Loucy (cell line): ENCODE results near the gene PDILT.
"Not testable (repeated sequence)": the region's sequence is repeated elsewhere in the genome, so short reads cannot be mapped to it uniquely, and the experiment has no call there.

Experiments
- EZH2phosphoT487 ChIP-seq: fragments of 200-600 bp; IDR thresholded peaks from 2 replicates; pipeline ENCODE4 v1.6.1; 2018; ENCODE audit warnings: antibody characterized with exemption, mild to moderate bottlenecking, moderate library complexity, borderline replicate concordance
- TF ChIP-seq, protein P1 (sequence below): fragments of 200-600 bp; sonication (generic); conservative IDR thresholded peaks from 2 replicates; pipeline ENCODE4 v1.5.1; 2014; ENCODE audit warnings: mild to moderate bottlenecking, antibody characterized with exemption, low read length

DNA sequence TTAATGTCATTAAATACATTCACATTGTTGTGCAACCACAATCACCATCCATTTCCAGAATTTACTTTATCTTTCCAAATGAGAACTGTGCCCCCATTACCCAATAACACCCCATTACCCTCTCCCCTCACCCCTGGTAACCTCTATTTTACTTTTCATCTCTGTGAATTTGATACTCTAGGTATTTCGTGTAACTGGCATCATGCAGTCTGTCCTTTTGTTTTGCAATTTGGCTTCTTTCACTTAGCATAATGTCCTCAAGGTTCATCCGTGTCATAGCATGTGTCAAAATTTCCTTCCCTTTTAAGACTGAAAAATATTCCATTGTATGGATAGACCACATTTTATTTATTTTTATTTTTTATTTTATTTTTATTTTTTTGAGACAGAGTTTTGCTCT lies 17.2 kb upstream of the PDILT start:
- TF ChIP-seq, protein P1, sequence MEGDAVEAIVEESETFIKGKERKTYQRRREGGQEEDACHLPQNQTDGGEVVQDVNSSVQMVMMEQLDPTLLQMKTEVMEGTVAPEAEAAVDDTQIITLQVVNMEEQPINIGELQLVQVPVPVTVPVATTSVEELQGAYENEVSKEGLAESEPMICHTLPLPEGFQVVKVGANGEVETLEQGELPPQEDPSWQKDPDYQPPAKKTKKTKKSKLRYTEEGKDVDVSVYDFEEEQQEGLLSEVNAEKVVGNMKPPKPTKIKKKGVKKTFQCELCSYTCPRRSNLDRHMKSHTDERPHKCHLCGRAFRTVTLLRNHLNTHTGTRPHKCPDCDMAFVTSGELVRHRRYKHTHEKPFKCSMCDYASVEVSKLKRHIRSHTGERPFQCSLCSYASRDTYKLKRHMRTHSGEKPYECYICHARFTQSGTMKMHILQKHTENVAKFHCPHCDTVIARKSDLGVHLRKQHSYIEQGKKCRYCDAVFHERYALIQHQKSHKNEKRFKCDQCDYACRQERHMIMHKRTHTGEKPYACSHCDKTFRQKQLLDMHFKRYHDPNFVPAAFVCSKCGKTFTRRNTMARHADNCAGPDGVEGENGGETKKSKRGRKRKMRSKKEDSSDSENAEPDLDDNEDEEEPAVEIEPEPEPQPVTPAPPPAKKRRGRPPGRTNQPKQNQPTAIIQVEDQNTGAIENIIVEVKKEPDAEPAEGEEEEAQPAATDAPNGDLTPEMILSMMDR: not testable (repeated sequence)
- TF ChIP-seq EZH2phosphoT487: not testable (repeated sequence)
